GM12864 (cell line): Measurements from ENCODE around the gene SLC2A4.

Source experiments
- DNase-seq: peaks from one replicate; pipeline ENCODE4 v3.0.0-alpha.2; 2011; ENCODE audit warnings: low read depth
- H3K4me3 ChIP-seq: 2 replicates; pipeline ENCODE4 v1.5.1; 2011; ENCODE audit warnings: mild to moderate bottlenecking, low read depth, low read length, control low read depth
- CTCF ChIP-seq: IDR thresholded peaks from 2 replicates; pipeline ENCODE4 v1.5.1; 2011; ENCODE audit warnings: low read depth, mild to moderate bottlenecking, moderate library complexity, low read length, control low read depth, inconsistent platforms; ENCODE audit errors: missing control alignments

Gene SLC2A4

GRCh38 chr17:7281074-7281952 is at the start of gene SLC2A4:
Gene SLC2A4 (plus strand): TSS chr17:7281718. CDS start chr17:7281935, 217 bp downstream.
- H3K4me3 ChIP-seq, result peak within 1 kb of the TSS; percentile 57
- DNase-seq, result peak; percentile 60

GRCh38 chr17:7232114-7232513 is 49.4 kb upstream of the SLC2A4 start:
- no peak for DNase-seq
- peak overlapping the region; percentile 14; the same call in 1 of the 2 replicates for H3K4me3 ChIP-seq
- TF ChIP-seq CTCF, result no peak

More at GRCh38 chr17:7281074-7281952, at the start of gene SLC2A4:
- TF ChIP-seq CTCF, result no peak

- no peak for TF ChIP-seq CTCF
- DNase-seq, result no peak
Observed at GRCh38 chr17:7233701-7234082, 47.8 kb upstream of the SLC2A4 start.

DNA sequence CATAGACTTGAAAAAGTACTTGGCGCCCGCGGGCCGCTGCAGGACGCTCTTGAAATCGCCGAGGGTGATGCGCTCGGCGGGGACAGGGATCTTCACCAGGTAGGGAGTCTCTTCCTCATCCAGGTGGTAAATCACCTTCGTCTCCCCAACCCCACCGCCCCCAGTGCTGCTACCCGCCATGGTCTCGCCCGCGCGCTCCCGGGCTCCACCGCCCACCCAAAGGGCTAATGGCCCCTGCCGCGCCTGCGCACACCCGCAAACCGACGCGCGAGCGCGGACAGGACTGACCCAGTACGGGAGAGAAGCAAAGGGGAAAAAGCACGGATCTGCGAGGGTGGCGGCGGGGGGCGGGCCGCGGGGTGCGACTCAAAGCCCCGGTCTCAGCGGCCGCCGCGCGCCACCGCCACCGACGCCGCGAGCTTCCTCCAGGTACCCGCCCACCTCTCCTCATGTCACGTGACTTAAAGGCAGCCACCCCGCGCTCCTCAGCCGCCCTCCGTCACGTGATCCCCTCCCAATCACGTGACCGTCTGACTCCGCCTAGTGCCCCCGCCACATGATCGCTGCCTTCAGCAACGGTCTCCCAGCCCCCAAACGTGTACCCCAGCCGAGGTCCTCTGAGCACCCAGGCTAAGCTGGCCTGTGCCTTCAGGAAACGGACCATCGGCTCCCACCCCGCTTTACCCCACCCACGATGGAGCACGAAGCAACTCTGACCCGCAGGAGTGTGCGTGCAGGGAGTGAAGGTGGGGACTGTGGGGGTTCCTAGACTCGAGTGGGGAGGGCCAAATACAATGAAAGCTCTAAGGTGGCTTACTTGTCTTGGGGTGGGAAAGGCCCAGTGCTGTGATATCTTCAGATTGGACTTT is 47.2 kb upstream of the SLC2A4 start, which contains the start of gene DVL2:
TSS of gene DVL2 (minus strand) at position 435 of the 869 bp plus-strand sequence. CDS start at position 180, 255 bp downstream.
- peak; percentile 79 for DNase-seq
- peak within 1 kb of the TSS; percentile 92 for H3K4me3 ChIP-seq
- TF ChIP-seq CTCF, result no peak

More at GRCh38 chr17:7233701-7234082, 47.8 kb upstream of the SLC2A4 start:
- H3K4me3 ChIP-seq, result peak overlapping the region; percentile 92

GRCh38 chr17:7235693-7236665 is 45.5 kb upstream of the SLC2A4 start:
- TF ChIP-seq CTCF, result no peak
- DNase-seq, result no peak
- H3K4me3 ChIP-seq, result no peak overlapping the region

- DNase-seq, result no peak
- TF ChIP-seq CTCF, result no peak
- no peak overlapping the region for H3K4me3 ChIP-seq
Observed at GRCh38 chr17:7236808-7237207, 44.7 kb upstream of the SLC2A4 start.
